ENCODE measurements around the gene GAB4. TPM values are rescaled to one million over a fixed set of nuclear protein-coding genes. Genes with fewer than 3 reads are reported as not detected.

GAB4 gene
- total RNA-seq, 1 donor from 2014 or later: not detected

- intact Hi-C loops (cut with micrococcal nuclease): no loop called here
Measured at GRCh38 chr22:16989915-16990314, 18.1 kb downstream of the GAB4 start.

DNA sequence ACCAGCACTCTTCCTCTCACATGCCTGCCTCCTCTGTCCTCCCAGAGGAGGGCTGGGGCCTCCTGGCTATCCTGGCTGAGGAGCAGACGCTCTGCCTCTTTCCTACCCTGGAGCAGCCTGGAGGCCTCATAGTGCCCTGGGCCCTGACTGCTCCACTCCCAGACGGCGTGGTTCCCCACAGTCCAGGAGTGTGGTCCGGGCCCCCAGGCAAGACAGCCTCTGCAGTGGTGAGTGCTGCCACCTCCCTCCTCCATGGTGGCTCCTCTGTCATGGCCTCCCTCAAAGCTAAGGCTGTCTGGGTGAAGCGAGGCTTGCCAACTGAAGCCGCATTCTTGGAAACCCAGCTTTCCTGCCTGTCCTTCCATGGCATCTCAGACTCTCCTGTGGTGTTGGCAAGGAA is 19.8 kb downstream of the GAB4 start:
- intact Hi-C loops (cut with micrococcal nuclease): no loop called here

DNA sequence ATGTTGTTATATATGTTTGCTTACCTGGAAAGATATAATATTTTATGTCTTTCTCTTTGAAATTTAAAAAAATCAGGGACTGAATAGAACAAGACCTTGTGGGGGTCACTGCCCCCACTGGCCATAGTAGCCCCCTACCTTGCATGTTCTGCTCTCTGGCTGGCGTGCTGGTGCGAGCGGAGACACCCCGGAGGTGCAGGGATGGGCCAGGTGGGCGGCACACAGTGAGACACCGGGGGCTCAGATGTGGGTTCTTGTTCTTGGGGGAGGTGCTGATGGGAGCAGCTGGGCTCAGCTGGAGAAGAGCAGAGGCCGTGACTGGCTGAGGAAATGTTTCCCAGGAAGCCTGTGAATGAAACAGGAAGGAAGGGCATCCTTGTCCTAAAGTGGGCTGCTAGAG is 20.2 kb downstream of the GAB4 start:
- intact Hi-C loops (cut with micrococcal nuclease): no loop called here

- intact Hi-C loops (cut with micrococcal nuclease): no loop called here
Measured at GRCh38 chr22:16975155-16975885, 32.7 kb downstream of the GAB4 start.

DNA sequence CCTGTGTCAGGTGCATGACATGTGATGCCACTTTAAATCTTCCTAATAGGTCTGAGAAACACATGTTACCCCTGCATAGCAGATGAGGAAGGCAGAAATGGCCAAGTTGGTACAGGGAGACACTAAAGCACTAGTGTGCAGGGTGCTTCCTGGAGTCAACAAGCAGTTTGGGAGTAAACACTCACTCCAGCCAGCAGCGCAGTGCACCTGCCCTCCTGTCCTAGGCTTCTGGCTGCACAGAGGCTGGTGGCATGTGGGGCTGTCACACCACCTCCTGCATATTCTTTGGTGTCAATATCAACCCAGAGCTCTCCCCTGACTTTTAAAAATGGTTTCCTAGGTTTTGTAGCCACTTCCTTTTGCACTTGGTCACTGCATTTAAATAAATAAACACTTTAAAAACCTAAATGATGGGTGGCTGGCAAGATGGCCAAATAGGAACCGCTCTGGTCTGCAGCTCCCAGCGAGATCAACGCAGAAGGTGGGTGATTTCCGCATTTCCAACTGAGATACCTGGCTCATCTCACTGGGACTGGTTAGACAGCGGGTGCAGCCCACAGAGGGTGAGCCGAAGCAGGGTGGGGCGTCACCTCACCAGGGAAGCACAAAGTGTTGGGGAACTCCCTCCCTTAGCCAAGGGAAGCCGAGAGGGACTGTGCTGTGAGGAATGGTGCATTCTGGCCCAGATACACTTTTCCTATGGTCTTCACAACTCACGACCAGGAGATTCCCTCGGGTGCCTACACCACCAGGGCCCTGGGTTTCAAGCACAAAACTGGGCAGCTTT is 33.5 kb downstream of the GAB4 start:
- intact Hi-C loops (cut with micrococcal nuclease): no loop called here

DNA sequence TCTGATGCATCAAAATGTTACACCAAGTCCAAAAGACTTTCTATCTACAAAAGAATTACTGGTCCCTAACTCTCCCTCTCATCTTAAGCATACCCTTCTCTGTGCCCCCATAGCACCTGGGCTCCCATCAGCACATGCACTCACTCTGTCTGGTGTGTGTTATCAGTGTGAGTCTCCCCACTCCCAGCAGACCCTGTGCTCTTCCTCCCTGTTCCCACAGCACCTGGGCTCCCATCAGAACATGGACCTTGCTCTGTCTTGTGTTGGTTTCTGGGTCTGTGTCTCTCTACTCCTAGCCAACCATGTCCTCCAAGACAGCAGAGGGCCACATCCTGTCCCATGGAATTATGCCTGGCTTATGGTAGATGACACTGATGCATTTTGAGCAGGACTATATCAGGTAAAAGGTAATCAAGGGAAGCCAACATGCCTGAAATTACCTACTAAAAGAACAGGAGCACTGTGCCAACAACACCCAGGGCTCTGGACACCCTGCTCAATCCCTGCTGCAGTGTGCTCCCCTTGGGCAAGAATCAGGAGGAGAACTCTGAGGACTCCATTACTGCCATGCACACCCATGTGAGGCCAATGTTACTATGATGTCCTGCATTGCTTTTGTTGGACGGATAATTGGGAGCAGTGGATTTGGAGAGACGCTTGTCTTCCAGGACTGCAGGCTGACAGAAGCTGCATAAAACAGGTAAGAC is 34.3 kb downstream of the GAB4 start:
- intact Hi-C loops (cut with micrococcal nuclease): no loop called here

GRCh38 chr22:16972311-16972710 is 35.7 kb downstream of the GAB4 start:
- intact Hi-C loops (cut with micrococcal nuclease): no loop called here

DNA sequence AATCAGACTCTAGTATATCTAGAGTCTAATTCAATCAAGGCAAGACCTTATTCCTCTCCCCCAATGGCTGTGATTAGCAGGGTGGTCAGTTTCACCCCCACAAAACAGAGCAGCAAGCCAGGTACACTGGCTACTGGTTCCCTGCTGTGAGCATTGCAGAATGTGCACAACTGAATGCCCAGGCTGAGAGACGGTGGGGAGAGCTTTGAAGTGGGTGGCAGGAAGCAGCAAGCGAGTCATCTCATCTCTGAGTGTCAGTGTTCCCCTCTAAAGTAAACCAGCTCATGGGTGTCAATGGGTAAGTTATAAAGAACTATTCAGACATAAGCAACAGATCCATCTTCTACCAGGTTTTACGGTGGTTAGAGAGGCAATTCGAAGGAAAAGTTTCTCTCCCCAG is 37.6 kb downstream of the GAB4 start:
- intact Hi-C loops (cut with micrococcal nuclease): no loop called here

DNA sequence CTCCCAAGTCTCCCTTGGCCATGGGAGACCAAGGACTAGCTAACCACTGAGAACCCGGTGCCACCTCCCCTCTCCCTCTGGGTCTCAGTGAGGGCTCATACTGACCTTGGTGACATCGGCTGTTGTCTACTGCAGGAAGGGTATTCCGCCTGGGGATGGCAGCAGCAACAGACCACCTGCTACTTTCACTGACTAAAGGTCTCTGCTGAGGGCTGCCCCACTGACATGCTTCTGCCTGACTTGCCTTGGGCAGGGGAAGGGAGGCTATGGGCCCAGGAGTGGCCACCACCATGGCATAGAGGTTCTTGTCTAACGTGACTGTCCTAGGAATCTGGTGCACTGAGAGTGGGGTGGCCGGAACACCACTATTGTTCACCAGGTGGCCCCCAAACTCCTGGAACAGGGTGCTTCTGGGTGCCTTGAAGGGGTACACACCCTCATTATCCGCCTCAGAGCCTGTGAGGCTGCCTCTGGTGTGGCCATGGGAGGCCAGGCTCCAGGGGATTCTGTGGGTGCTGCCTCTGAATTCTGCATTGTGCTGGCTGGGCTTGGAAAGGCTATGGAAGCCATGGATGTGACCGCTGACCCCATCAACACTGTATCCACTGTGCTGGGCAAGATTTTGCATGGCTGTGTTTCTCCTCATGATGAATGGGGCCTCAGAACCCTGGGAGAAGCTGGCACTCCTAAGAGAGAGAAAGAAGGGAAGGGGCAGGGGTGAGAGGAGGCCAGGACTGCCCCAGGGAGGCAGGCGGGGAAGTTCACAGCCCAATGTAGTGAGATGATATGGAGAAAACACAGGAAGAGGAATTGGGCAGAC is 38.3 kb downstream of the GAB4 start:
- intact Hi-C loops (cut with micrococcal nuclease): no loop called here

DNA sequence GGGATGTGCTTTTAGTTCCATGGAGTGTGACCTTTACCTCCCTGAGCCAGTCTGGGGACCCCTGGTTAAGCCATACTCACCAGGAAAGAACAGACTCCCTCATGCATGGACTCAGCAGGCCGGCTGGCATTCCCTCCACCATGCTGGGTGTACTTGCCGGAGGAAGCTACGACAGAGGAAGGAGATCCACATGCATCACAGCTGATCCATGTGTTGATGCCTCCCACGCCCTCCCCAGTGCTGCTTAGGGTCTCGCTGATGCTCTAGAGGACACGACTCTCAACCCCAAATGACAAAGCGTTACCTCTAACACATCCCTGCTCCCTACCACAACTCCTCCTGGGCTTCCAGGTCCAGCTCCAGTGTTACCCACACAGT is 39.8 kb downstream of the GAB4 start:
- intact Hi-C loops (cut with micrococcal nuclease): no loop called here

DNA sequence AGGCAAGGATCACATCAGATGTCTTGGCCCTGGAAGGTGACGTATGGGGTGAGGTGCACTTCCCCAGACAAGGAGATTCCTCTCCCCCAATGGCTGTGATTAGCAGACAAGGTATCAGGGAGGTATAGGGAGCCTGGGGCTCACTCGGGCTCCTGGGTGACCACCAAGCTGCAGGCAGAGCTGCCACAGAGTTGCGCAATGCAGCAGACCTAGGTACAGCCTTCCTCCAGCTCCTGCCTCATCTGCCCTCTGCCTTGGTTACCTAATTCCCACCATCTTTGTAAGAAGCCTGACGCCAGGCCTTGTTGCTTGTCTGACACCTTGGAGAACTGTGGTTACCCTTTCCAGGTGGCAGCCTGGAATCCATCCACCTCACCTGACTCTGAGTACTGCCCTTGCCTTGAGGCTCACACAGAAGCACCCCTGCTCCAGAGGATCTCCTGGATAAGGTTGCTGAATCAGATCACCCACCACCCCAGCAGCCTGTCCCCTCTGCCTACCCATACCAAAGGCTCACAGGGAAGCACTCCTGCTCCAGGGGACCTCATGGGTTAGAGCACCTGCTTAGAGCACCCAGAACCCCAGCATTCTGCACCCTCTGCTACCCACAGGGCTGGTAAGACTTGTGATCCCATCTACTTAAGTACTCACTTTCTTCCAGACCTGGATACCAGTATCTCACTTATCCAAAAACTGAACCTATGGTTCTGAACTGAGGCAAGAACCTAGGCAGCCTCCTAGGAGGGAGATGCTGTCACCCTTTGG is 40.4 kb downstream of the GAB4 start:
- intact Hi-C loops (cut with micrococcal nuclease): no loop called here

- intact Hi-C loops (cut with micrococcal nuclease): no loop called here
Measured at GRCh38 chr22:16966251-16966650, 41.8 kb downstream of the GAB4 start.

GRCh38 chr22:16965560-16965959 is 42.5 kb downstream of the GAB4 start:
- intact Hi-C loops (cut with micrococcal nuclease): no loop called here

DNA sequence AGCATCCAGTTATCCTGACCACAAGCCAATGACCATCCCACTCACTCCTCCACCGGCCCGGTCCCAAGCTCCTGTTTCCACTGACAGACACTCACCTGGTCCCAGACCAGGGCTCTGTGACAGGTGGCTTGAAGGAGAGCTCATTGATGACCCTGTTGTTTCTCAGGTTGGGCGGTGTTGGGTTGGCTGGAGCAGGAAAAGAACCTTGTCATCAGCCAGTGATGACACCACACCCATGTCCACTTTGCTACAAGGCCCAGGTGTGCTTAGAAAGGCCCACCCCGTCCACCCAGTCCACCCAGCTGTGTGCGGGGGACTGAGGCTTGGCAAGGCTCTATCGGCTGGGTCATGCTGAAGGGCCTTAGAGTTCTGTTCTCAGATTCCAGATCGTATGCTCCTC is 42.9 kb downstream of the GAB4 start:
- intact Hi-C loops (cut with micrococcal nuclease): no loop called here

- intact Hi-C loops (cut with micrococcal nuclease): no loop called here
Measured at GRCh38 chr22:16964366-16964765, 43.7 kb downstream of the GAB4 start.

GRCh38 chr22:16963189-16963945 is 44.7 kb downstream of the GAB4 start:
- intact Hi-C loops (cut with micrococcal nuclease): no loop called here

GRCh38 chr22:16962501-16962900 is 45.5 kb downstream of the GAB4 start:
- intact Hi-C loops (cut with micrococcal nuclease): no loop called here

GRCh38 chr22:16961477-16962186 is 46.4 kb downstream of the GAB4 start:
- intact Hi-C loops (cut with micrococcal nuclease): no loop called here

DNA sequence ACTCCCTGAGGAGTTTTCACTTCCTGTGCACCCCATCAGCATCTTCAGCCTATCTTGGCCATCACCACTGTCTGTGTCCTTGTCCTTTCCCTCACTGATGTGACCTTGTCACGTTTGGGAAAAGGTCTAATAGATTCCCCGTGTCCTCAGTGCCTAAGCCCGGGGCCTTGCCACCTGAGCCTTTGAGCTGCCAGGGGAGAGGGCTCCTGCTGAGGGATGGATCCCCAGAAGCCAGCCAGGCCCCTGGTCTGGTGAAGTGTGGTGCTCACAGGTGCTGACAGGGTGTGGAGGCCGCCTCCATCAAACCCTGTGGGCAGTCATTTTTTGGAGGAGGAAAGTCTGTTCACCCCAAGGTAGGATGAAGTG is 47.2 kb downstream of the GAB4 start:
- intact Hi-C loops (cut with micrococcal nuclease): no loop called here

Measured in T-helper 1 cell treated with Interleukin-12 subunit alpha and Interleukin-12 subunit beta and Interleukin-4 antibody, amounts not matched to agents 30 ng/mL and 1 ng/mL, for 36 hours (primary cell).